PC-9 (cell line): ENCODE data around the gene PSTK.

Source experiments
- EZH2 ChIP-seq: fragments of 200-600 bp; sonication (generic); IDR thresholded peaks from 2 replicates; pipeline ENCODE4 v1.8.0; 2017; ENCODE audit warnings: antibody characterized with exemption, low read depth
- TF ChIP-seq, protein P1 (sequence below): fragments of 200-600 bp; sonication (generic); conservative IDR thresholded peaks from 2 replicates; pipeline ENCODE4 v1.6.1; 2017; ENCODE audit warnings: mixed run types, antibody characterized with exemption, mild to moderate bottlenecking, moderate library complexity

GRCh38 chr10:123038782-123039631, 58.8 kb downstream of the PSTK start:
- TF ChIP-seq, protein P1, sequence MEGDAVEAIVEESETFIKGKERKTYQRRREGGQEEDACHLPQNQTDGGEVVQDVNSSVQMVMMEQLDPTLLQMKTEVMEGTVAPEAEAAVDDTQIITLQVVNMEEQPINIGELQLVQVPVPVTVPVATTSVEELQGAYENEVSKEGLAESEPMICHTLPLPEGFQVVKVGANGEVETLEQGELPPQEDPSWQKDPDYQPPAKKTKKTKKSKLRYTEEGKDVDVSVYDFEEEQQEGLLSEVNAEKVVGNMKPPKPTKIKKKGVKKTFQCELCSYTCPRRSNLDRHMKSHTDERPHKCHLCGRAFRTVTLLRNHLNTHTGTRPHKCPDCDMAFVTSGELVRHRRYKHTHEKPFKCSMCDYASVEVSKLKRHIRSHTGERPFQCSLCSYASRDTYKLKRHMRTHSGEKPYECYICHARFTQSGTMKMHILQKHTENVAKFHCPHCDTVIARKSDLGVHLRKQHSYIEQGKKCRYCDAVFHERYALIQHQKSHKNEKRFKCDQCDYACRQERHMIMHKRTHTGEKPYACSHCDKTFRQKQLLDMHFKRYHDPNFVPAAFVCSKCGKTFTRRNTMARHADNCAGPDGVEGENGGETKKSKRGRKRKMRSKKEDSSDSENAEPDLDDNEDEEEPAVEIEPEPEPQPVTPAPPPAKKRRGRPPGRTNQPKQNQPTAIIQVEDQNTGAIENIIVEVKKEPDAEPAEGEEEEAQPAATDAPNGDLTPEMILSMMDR = no peak
- no peak for TF ChIP-seq EZH2
